ACHN (cell line): ENCODE data around the gene BABAM1.
A peak's percentile ranks its signal among the peaks of the same experiment; 100 is the strongest.

ENCODE experiments used
- DNase-seq: peaks from one replicate; pipeline ENCODE4 v3.0.0-alpha.2; 2015
- in situ Hi-C: cut with HindIII; loops from 2 replicates; pipeline ENCODE4 v1.10.0; 2017; ENCODE audit warnings: low sequenced_read_pairs, low pct_ligation_motif_present, low pct_unique_long_range_greater_than_20kb

Gene BABAM1

GRCh38 chr19:17266975-17267788 is at the start of gene BABAM1:
Gene BABAM1 (plus strand): TSS chr19:17267443. CDS start chr19:17268807, 1,364 bp downstream.
- DNase-seq, result peak; percentile 96
- in situ Hi-C loops, result no loop called here

- in situ Hi-C loops, result no loop called here
Measured at GRCh38 chr19:17219286-17219685, 48.0 kb upstream of the BABAM1 start.

GRCh38 chr19:17220207-17220758 is 47.0 kb upstream of the BABAM1 start:
- peak; percentile 30 for DNase-seq
- in situ Hi-C loops, result no loop called here

More at GRCh38 chr19:17219286-17219685, 48.0 kb upstream of the BABAM1 start:
- DNase-seq, result no peak

GRCh38 chr19:17225053-17225452 is 42.2 kb upstream of the BABAM1 start:
- no peak for DNase-seq
- in situ Hi-C loops, result no loop called here

- in situ Hi-C loops, result no loop called here
- DNase-seq, result peak; percentile 96
Measured at GRCh38 chr19:17226002-17226933, 41.0 kb upstream of the BABAM1 start, which contains the start of gene OCEL1. Gene OCEL1 (plus strand): TSS chr19:17226226. CDS start chr19:17226248, 22 bp downstream.

GRCh38 chr19:17227798-17228367 is 39.4 kb upstream of the BABAM1 start:
- in situ Hi-C loops, result no loop called here
- no peak for DNase-seq

- no peak for DNase-seq
- in situ Hi-C loops, result no loop called here
Measured at GRCh38 chr19:17229890-17230289, 37.4 kb upstream of the BABAM1 start.

GRCh38 chr19:17232258-17232657 is 35.0 kb upstream of the BABAM1 start:
- in situ Hi-C loops, result no loop called here
- DNase-seq, result no peak

- peak; percentile 63 for DNase-seq
- in situ Hi-C loops, result no loop called here
Measured at GRCh38 chr19:17234911-17235299, 32.3 kb upstream of the BABAM1 start.

- peak; percentile 76 for DNase-seq
Measured at GRCh38 chr19:17235300-17235970, 31.8 kb upstream of the BABAM1 start.

GRCh38 chr19:17235971-17236777 is 31.1 kb upstream of the BABAM1 start:
- in situ Hi-C loops, result no loop called here
- DNase-seq, result peak; percentile 57

More at GRCh38 chr19:17235300-17235970, 31.8 kb upstream of the BABAM1 start:
- in situ Hi-C loops, result no loop called here

- DNase-seq, result no peak
- in situ Hi-C loops, result no loop called here
Measured at GRCh38 chr19:17236811-17237543, 30.3 kb upstream of the BABAM1 start.

- DNase-seq, result no peak
- in situ Hi-C loops, result no loop called here
Measured at GRCh38 chr19:17237747-17238706, 29.2 kb upstream of the BABAM1 start.

- in situ Hi-C loops, result no loop called here
- no peak for DNase-seq
Measured at GRCh38 chr19:17240062-17240752, 27.0 kb upstream of the BABAM1 start.

- in situ Hi-C loops, result no loop called here
- no peak for DNase-seq
Measured at GRCh38 chr19:17240826-17241399, 26.3 kb upstream of the BABAM1 start.
